Right atrium auricular region (tissue), 2 donors: Measurements from ENCODE around the gene KRT14. TPM values are rescaled to one million over a fixed set of nuclear protein-coding genes. Genes with fewer than 3 reads are reported as not detected.
"Not testable (repeated sequence)": the region's sequence is repeated elsewhere in the genome, so short reads cannot be mapped to it uniquely, and the experiment has no call there.

ENCODE experiments used
- DNase-seq: peaks from one replicate; pipeline ENCODE4 v3.0.0-alpha.2; 2019; ENCODE audit warnings: low spot score
- H3K27ac ChIP-seq, 2 donors: fragments of 200-600 bp; sonication (generic); 1 replicate in 1 of 2; 2 replicates in 1 of 2; pipeline ENCODE4 v1.5.1; 2016 to 2019
- H3K27me3 ChIP-seq, 2 donors: fragments of 200-600 bp; sonication (generic); one replicate each; pipeline versions ENCODE4 v1.5.1 to v1.6.0; 2017 to 2019
- H3K36me3 ChIP-seq: fragments of 200-600 bp; sonication (generic); one replicate; pipeline ENCODE4 v1.5.1; 2016
- H3K4me1 ChIP-seq, 2 donors: fragments of 200-600 bp; sonication (generic); one replicate each; pipeline versions ENCODE4 v1.5.1 to v1.6.0; 2017 to 2019
- H3K4me3 ChIP-seq, 2 donors: fragments of 200-600 bp; sonication (generic); 1 replicate in 1 of 2; 2 replicates in 1 of 2; pipeline ENCODE4 v1.5.1; 2017 to 2019; ENCODE audit warnings: mild to moderate bottlenecking in 1 of 2, moderate library complexity in 1 of 2
- H3K9me3 ChIP-seq, 2 donors: fragments of 200-600 bp; sonication (generic); one replicate each; pipeline ENCODE4 v1.5.1; 2019
- total RNA-seq, 2 donors: library from RNA; depleted of rRNA; stranded (reverse); fragments of >200 nt; gene quantifications; one replicate each; pipeline ENCODE4 v1.1.0, GENCODE V29; 2016
- TF ChIP-seq, protein P1 (sequence below), 2 donors: fragments of 200-600 bp; sonication (generic); IDR thresholded peaks; one replicate each; pipeline ENCODE4 v1.5.1; 2019; ENCODE audit warnings: antibody characterized with exemption in 2 of 2

The KRT14 gene
- total RNA-seq, 2 donors from 2014 or later: 20.3 TPM; not detected in 1

DNA sequence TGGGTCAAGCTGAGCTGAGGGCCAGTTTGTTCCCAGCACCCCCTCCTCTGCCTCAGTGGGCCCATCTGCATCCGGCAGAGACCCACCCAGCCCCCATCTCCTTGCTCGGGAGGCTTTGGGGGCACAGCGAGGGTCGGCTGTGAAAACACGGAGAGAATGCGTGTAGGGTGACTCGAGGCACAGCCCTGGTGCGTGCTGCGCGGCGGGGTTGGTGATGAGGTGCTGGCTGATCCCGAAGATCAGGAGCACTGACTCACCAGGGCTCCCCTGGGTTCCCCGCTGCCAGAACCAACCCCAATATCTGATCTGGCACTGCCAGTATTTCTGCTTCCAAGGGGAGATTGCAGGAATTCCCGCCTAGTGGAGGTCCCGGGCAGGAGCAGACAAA lies 45.2 kb upstream of the KRT14 start:
- Histone ChIP-seq H3K27me3 (no peaks in the 10 kb centered on the region), H3K4me3 (no peak overlapping the region), H3K4me1 (peaks cover 0 to 13% of the 10 kb centered on the region in 2 donors), H3K36me3 (no peaks in the 10 kb centered on the region), H3K9me3 (no peaks in the 10 kb centered on the region), H3K27ac (no peak overlapping the region)
- TF ChIP-seq, protein P1, sequence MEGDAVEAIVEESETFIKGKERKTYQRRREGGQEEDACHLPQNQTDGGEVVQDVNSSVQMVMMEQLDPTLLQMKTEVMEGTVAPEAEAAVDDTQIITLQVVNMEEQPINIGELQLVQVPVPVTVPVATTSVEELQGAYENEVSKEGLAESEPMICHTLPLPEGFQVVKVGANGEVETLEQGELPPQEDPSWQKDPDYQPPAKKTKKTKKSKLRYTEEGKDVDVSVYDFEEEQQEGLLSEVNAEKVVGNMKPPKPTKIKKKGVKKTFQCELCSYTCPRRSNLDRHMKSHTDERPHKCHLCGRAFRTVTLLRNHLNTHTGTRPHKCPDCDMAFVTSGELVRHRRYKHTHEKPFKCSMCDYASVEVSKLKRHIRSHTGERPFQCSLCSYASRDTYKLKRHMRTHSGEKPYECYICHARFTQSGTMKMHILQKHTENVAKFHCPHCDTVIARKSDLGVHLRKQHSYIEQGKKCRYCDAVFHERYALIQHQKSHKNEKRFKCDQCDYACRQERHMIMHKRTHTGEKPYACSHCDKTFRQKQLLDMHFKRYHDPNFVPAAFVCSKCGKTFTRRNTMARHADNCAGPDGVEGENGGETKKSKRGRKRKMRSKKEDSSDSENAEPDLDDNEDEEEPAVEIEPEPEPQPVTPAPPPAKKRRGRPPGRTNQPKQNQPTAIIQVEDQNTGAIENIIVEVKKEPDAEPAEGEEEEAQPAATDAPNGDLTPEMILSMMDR (IDR thresholded peaks at IDR 0.05): no peak
- DNase-seq: no peak

DNA sequence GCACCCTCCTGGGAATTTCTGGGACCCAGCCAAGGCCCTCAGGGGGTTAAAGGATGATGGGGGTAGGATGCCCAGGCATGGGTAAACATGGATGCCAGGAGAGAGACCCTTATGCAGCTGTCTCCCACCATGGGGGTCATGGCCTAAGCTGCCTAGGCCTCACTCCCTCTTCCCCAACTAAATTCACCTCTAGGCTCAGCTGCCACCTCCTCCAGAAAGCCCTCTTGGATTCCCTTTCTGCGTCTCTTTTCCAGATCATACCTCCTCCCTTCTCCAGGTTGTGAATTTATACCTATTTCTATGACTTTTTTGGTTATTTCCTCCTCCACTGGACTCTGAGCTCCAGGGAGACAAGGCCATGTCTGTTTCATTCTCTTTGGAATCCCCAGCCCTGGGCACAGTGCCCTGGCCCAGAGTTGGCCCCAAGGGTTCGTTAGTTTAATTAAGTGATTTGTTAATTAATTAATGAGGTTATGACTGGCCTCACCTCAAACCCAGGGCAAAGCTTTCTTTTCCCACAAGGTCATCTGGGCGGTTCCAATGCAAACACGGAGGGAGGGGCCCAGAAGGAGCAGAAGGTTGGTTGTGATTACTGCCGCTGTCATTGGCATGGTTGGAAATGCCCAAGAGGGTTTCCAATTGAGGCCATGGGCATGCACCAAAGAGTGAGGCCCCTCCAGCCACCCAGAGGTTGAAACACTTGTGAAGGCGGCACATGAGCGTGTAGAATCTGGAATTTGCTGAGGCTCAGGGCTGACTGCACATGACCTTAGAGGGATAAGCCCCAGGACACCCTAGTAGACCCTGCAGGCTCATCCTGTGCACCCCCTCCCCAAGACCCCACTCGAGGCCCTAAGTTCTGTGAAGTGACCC lies 44.6 kb upstream of the KRT14 start:
- Histone ChIP-seq H3K27me3 (no peaks in the 10 kb centered on the region), H3K27ac (no peak overlapping the region), H3K4me1 (peaks cover 0 to 13% of the 10 kb centered on the region in 2 donors), H3K4me3 (no peak overlapping the region), H3K9me3 (no peaks in the 10 kb centered on the region), H3K36me3 (no peaks in the 10 kb centered on the region)
- DNase-seq: no peak
- TF ChIP-seq, protein P1 (IDR thresholded peaks at IDR 0.05): no peak

DNA sequence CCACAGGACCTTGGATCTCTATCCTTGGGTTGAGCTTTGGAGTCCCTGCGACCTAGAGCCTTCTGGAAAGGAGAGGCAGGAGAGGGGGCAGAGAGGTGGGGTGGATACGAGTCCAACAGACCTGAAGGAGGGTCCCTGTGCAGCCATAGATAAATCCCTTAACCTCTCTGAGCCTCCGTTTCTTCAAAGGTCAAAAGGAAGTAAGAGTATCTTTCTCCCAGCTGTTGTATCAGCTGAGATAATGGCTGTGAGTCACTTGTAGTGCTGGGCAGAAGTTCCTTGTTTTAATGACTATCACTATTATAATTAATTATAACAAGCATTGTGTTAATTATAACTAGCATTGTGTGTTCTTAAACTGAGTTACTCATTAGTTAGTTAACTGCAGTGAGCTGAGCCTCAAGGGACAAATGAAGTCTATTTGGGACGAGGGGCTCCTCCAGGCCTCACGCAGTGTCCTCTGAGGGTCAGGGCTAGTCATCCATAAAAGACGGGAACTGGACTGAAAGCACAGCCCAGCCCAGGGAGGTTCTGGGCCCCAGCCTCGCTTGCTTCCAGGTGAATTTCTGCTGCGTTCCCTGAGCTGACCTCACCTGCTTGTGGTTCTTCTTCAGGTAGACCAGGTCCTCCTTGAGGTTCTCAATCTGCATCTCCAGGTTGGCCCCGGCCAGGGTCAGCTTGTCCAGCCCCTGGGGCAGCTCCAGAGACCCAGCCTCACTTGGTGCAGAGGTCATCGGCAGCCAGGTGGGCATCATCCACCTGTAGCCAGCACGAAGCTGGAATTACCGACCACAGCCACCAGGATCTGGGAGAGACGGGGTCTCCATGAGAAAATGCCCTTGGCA lies 43.4 kb upstream of the KRT14 start:
- Histone ChIP-seq H3K27ac (no peak overlapping the region), H3K9me3 (no peaks in the 10 kb centered on the region), H3K4me1 (peaks cover 0 to 4% of the 10 kb centered on the region in 2 donors), H3K4me3 (no peak overlapping the region), H3K27me3 (no peaks in the 10 kb centered on the region), H3K36me3 (no peaks in the 10 kb centered on the region)
- no peak for DNase-seq
- TF ChIP-seq, protein P1 (IDR thresholded peaks at IDR 0.05): no peak

DNA sequence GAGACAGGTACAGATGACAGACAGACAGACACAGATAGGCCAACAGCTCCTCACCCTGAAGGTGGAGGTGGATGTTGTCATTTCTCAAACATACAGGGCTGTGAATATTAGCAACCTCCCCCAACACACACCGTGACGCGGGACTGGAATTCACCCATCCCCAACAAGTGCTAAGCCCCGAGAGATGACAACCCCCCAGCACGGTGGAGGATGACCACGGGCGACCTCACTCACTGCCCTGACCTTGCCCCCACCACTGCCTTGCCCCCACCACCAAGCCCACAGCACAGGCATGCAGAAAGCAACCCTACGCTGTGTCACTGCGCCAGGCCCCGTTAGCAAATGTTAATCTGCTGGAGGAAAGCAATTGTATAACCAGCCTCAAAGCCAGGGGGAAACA lies 42.6 kb upstream of the KRT14 start:
- H3K4me3 ChIP-seq: no peak overlapping the region
- no peak overlapping the region for H3K27ac ChIP-seq
- no peaks in the 10 kb centered on the region for H3K4me1 ChIP-seq
- no peaks in the 10 kb centered on the region for H3K27me3 ChIP-seq
- no peaks in the 10 kb centered on the region for H3K9me3 ChIP-seq
- TF ChIP-seq, protein P1 (IDR thresholded peaks at IDR 0.05): no peak
- no peak for DNase-seq
- no peaks in the 10 kb centered on the region for H3K36me3 ChIP-seq

DNA sequence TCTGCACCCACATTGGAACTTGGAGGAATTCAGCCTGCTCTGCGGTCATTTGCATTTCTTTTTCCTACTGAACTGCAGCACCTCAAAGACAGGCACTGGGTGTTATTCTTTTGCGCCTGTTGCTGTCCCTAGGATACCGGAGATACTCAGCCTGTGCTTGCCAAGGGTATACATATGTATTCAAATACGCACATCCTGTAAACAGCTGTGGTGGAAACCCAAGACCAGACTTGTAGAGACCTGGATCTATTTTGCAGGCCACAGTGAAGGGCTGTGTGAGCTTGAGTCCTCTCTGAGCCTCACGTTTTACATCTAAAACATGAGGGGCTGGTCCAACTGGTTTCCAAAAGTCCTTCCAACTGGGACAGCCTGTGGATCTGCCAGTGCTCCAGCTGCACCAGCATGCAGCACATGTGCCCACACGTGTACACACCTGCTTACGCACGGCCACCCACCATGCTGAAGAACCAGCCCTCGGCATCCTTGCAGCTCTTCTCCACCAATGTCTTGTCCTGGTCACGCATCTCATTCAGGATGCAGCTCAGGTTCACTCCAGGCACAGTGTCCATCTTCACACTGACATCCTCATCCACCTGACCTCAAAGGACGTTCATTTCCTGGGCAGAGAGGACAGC lies 42.0 kb upstream of the KRT14 start:
- not testable (repeated sequence) for H3K27me3 ChIP-seq, H3K27ac ChIP-seq, H3K4me1 ChIP-seq, H3K4me3 ChIP-seq, H3K36me3 ChIP-seq, H3K9me3 ChIP-seq, DNase-seq

DNA sequence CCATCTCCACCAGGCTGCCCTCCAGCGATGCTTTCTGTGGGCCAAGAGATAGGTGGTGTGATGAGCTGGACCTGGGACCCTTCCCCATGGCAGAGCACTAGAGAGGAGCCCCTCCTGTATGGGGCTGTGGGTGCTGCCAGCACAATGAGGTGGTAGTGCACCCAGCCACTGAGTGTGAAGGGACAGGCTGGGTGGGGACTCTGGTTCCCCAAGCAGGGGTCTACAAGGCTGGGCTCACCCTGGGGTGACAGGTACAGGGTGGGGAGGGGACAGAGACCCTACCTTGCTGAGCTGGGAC lies 41.3 kb upstream of the KRT14 start:
- H3K4me1 ChIP-seq, H3K36me3 ChIP-seq, DNase-seq, H3K4me3 ChIP-seq, H3K27me3 ChIP-seq, H3K27ac ChIP-seq, H3K9me3 ChIP-seq: not testable (repeated sequence)
